OCI-LY3 (cell line): Measurements from ENCODE around the gene NELL2.
"Not testable (repeated sequence)": the region's sequence is repeated elsewhere in the genome, so short reads cannot be mapped to it uniquely, and the experiment has no call there.

Experiments used
- H2AFZ ChIP-seq: fragments of 200-600, 300-600 bp; shearing (Covaris generic); 2 replicates; pipeline ENCODE4 v1.6.0; 2014; ENCODE audit warnings: antibody characterized with exemption, low read depth, low read length
- H3K27ac ChIP-seq: fragments of 200-600, 300-600 bp; sonication (generic); 2 replicates; pipeline ENCODE4 v1.5.1; 2014; ENCODE audit warnings: mild to moderate bottlenecking, low read length, moderate library complexity, mixed read lengths
- H3K27me3 ChIP-seq: fragments of 200-600, 300-600 bp; sonication (generic); 2 replicates; pipeline ENCODE4 v1.6.1; 2014; ENCODE audit warnings: low read depth, low read length, mixed read lengths
- H3K36me3 ChIP-seq: fragments of 200-600, 300-600 bp; sonication (generic); replicated peaks from 2 replicates; pipeline ENCODE3; 2014; ENCODE audit warnings: low read depth, low read length, mixed read lengths
- H3K4me1 ChIP-seq: fragments of 300-600, 200-600 bp; sonication (generic); 2 replicates; pipeline ENCODE4 v1.6.1; 2014; ENCODE audit warnings: low read length, mixed read lengths
- H3K4me2 ChIP-seq: fragments of 200-600, 300-600 bp; sonication (generic); 2 replicates; pipeline ENCODE4 v1.6.1; 2014; ENCODE audit warnings: low read length, mixed read lengths
- H3K4me3 ChIP-seq: fragments of 300-600, 200-600 bp; sonication (generic); 2 replicates; pipeline ENCODE4 v1.5.1; 2014; ENCODE audit warnings: antibody characterized with exemption, mild to moderate bottlenecking, low read length, moderate library complexity
- H3K79me2 ChIP-seq: fragments of 300-600, 200-600 bp; shearing (Covaris generic); 2 replicates; pipeline ENCODE4 v1.6.1; 2014; ENCODE audit warnings: mild to moderate bottlenecking, low read length, mixed read lengths
- H3K9ac ChIP-seq: fragments of 300-600, 200-600 bp; shearing (Covaris generic); 2 replicates; pipeline ENCODE4 v1.6.0; 2014; ENCODE audit warnings: mild to moderate bottlenecking, low read length, moderate library complexity
- H3K9me3 ChIP-seq: fragments of 200-600, 300-600 bp; shearing (Covaris generic); 2 replicates; pipeline ENCODE4 v1.6.1; 2014; ENCODE audit warnings: low read length, mixed read lengths; ENCODE audit not compliant: insufficient read depth
- H4K20me1 ChIP-seq: fragments of 200-600, 300-600 bp; sonication (generic); 2 replicates; pipeline ENCODE4 v1.6.1; 2016; ENCODE audit warnings: low read length, mixed read lengths; ENCODE audit not compliant: insufficient read depth
- EZH2phosphoT487 ChIP-seq: fragments of 200-600 bp; shearing (Covaris generic); IDR thresholded peaks from 2 replicates; pipeline ENCODE4 v1.6.1; 2018; ENCODE audit warnings: antibody characterized with exemption, mixed run types, low read depth
- TF ChIP-seq, protein P1 (sequence below): fragments of 200-600, 300-600 bp; sonication (generic); IDR thresholded peaks from 2 replicates; pipeline ENCODE4 v1.5.1; 2014; ENCODE audit warnings: antibody characterized with exemption, low read length, low read depth

Gene NELL2

DNA sequence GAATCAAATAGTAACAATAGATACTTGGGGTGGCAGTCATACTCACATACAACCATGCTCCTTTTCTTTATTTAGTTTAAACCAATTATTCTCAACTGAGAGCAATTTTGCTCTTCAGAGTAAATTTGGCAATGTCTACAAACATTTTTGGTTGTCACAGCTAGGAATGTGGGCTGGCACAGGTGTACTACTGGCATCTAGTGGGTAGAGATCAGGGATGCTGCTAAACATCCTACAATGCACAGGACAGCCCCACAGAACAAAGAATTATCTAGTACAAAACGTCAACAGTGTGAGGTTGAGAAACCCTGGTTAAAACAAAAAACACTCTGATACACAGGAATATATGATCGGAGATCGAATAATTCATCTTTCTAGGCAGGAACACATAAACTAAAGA is 186.5 kb downstream of the NELL2 start:
- TF ChIP-seq EZH2phosphoT487, result no peak
- TF ChIP-seq, protein P1, sequence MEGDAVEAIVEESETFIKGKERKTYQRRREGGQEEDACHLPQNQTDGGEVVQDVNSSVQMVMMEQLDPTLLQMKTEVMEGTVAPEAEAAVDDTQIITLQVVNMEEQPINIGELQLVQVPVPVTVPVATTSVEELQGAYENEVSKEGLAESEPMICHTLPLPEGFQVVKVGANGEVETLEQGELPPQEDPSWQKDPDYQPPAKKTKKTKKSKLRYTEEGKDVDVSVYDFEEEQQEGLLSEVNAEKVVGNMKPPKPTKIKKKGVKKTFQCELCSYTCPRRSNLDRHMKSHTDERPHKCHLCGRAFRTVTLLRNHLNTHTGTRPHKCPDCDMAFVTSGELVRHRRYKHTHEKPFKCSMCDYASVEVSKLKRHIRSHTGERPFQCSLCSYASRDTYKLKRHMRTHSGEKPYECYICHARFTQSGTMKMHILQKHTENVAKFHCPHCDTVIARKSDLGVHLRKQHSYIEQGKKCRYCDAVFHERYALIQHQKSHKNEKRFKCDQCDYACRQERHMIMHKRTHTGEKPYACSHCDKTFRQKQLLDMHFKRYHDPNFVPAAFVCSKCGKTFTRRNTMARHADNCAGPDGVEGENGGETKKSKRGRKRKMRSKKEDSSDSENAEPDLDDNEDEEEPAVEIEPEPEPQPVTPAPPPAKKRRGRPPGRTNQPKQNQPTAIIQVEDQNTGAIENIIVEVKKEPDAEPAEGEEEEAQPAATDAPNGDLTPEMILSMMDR, result no peak
- Histone ChIP-seq H3K9ac (no peak overlapping the region), H3K79me2 (no peaks in the 10 kb centered on the region), H3K4me1 (no peaks in the 10 kb centered on the region), H3K4me2 (no peak overlapping the region), H3K9me3 (no peaks in the 10 kb centered on the region), H2AFZ (no peak overlapping the region), H3K36me3 (no peaks in the 10 kb centered on the region), H4K20me1 (no peaks in the 10 kb centered on the region), H3K27ac (no peak overlapping the region), H3K27me3 (no peaks in the 10 kb centered on the region), H3K4me3 (no peak overlapping the region)

DNA sequence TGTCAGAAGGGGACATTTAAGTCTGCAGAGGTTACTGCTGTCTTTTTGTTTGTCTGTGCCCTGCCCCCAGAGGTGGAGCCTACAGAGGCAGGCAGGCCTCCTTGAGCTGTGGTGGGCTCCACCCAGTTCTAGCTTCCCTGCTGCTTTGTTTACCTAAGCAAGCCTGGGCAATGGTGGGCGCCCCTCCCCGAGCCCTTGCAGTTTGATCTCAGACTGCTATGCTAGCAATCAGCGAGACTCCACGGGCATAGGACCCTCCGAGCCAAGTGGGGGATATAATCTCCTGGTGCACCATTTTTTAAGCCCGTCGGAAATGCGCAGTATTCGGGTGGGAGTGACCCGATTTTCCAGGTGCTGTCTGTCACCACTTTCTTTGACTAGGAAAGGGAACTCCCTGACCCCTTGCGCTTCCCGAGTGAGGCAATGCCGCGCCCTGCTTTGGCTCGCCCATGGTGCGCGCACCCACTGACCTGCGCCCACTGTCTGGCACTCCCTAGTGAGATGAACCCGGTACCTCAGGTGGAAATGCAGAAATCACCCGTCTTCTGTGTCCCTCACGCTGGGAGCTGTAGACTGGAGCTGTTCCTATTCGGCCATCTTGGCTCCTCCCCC is 189.2 kb downstream of the NELL2 start:
- not testable (repeated sequence) for H3K9ac ChIP-seq, H3K4me3 ChIP-seq, H3K79me2 ChIP-seq, H4K20me1 ChIP-seq, H3K4me2 ChIP-seq, H3K9me3 ChIP-seq, H3K27me3 ChIP-seq, H3K27ac ChIP-seq, H2AFZ ChIP-seq, H3K36me3 ChIP-seq, H3K4me1 ChIP-seq

DNA sequence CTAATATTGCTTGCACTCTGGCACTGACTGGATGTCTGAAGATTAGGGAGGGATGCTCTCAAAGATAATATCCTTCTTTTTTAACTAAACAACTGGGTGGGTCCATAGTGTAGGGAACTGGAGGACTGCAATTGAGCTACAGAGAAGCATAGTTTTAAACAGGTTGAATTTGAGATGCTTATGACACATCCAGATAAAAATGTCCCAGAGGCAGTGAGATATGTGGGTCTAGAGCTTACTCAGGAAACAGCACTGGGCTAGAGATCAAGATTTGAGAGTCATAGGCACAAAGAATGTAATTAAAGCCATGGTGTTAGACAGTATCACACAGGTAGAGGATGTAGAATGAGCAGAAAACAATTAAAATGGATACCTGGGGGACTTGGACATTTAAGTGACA is 198.4 kb downstream of the NELL2 start:
- H3K4me3 ChIP-seq, result no peak overlapping the region
- no peak overlapping the region for H3K9ac ChIP-seq
- H3K36me3 ChIP-seq, result no peaks in the 10 kb centered on the region
- H3K27me3 ChIP-seq, result peaks cover 6% of the 10 kb centered on the region; the same call in 1 of the 2 replicates
- no peaks in the 10 kb centered on the region for H4K20me1 ChIP-seq
- TF ChIP-seq EZH2phosphoT487, result no peak
- TF ChIP-seq, protein P1, result no peak
- no peak overlapping the region for H3K27ac ChIP-seq
- H3K4me1 ChIP-seq, result no peaks in the 10 kb centered on the region
- no peaks in the 10 kb centered on the region for H3K79me2 ChIP-seq
- H2AFZ ChIP-seq, result no peak overlapping the region
- H3K4me2 ChIP-seq, result no peak overlapping the region
- no peaks in the 10 kb centered on the region for H3K9me3 ChIP-seq

DNA sequence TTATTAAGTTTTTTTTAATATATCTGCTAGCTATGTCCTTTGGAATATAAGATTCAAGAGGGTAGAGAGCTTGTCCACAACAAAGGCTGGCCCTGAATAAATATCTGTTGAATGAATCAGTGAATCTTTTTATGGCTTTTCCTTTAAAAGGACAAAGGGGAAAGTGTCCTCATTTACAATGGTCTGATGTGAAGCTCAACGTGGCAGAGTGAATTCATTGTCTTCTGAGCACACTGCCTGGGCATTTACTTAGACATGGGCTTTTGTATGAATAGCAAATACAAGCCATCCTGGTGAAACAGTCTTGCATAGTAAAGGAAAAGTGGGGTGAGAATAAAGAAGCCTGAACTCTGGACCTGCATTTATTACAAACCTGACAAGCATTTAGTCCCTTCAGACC is 201.2 kb downstream of the NELL2 start:
- Histone ChIP-seq H3K9ac (no peak overlapping the region), H3K4me1 (no peaks in the 10 kb centered on the region), H3K27me3 (peaks cover 6% of the 10 kb centered on the region; the same call in 1 of the 2 replicates), H2AFZ (no peak overlapping the region), H3K79me2 (no peaks in the 10 kb centered on the region), H3K27ac (no peak overlapping the region), H3K4me3 (no peak overlapping the region), H3K4me2 (no peak overlapping the region), H3K9me3 (no peaks in the 10 kb centered on the region), H4K20me1 (no peaks in the 10 kb centered on the region), H3K36me3 (no peaks in the 10 kb centered on the region)
- TF ChIP-seq, protein P1, result no peak
- TF ChIP-seq EZH2phosphoT487, result no peak
